PC-9 (cell line): ENCODE data around the gene ZNF846. TPM values are rescaled to one million over a fixed set of nuclear protein-coding genes. Genes with fewer than 3 reads are reported as not detected.

ENCODE experiments used
- BruUV-seq: library from RNA; stranded (reverse); fragments of 400-500 nt; replicated peaks from 2 replicates; lab custom pipeline; 2021; lab: Mats Ljungman, UMichigan
- CTCF ChIA-PET: fragments of 300-600 bp; sonication (Branson Sonifier 250); formaldehyde crosslinking; loops from one replicate; lab custom pipeline; 2022; ENCODE audit warnings: antibody characterized with exemption; lab: Charles Lee
- POLR2A ChIA-PET: fragments of 300-600 bp; sonication (Branson Sonifier 250); formaldehyde crosslinking; loops from one replicate; lab custom pipeline; 2022; ENCODE audit warnings: antibody characterized with exemption; ENCODE audit not compliant: unreplicated experiment; lab: Charles Lee
- DNase-seq, 2 experiments: peaks; one replicate each; pipeline versions ENCODE4 v3.0.0 to v3.0.0-alpha.2; 2015 to 2022; ENCODE audit warnings: mixed read lengths in 1 of 2
- H2AFZ ChIP-seq: fragments of 200-600 bp; sonication (generic); 2 replicates; pipeline ENCODE4 v1.8.1; 2017; ENCODE audit warnings: antibody characterized with exemption
- H3F3A ChIP-seq: fragments of 200-600 bp; sonication (generic); 2 replicates; pipeline ENCODE4 v1.8.1; 2017; ENCODE audit warnings: antibody characterized with exemption, mild to moderate bottlenecking, low read depth; ENCODE audit not compliant: insufficient read depth
- H3K27ac ChIP-seq: fragments of 200-600 bp; sonication (generic); 2 replicates; pipeline ENCODE4 v1.6.1; 2016; ENCODE audit warnings: mixed run types
- H3K27me3 ChIP-seq: fragments of 200-600 bp; sonication (generic); 2 replicates; pipeline ENCODE4 v1.6.1; 2016; ENCODE audit warnings: low read depth, mixed run types; ENCODE audit not compliant: insufficient read depth
- H3K36me3 ChIP-seq: fragments of 200-600 bp; sonication (generic); 2 replicates; pipeline ENCODE4 v1.6.1; 2016; ENCODE audit warnings: low read depth, mixed run types
- H3K4me1 ChIP-seq: fragments of 200-600 bp; sonication (generic); replicated peaks from 2 replicates; pipeline ENCODE4 v1.6.1; 2016; ENCODE audit warnings: mixed run types; ENCODE audit not compliant: insufficient read depth
- H3K4me2 ChIP-seq: fragments of 200-600 bp; sonication (generic); 2 replicates; pipeline ENCODE4 v1.6.1; 2017; ENCODE audit warnings: mixed run types
- H3K4me3 ChIP-seq: fragments of 200-600 bp; sonication (generic); 2 replicates; pipeline ENCODE4 v1.6.1; 2016; ENCODE audit warnings: mixed run types
- H3K79me2 ChIP-seq: fragments of 200-600 bp; sonication (generic); 2 replicates; pipeline ENCODE4 v1.6.1; 2017; ENCODE audit warnings: low read depth, mixed run types
- H3K9me2 ChIP-seq: fragments of 200-600 bp; sonication (generic); 2 replicates; pipeline ENCODE4 v1.8.1; 2017; ENCODE audit warnings: mild to moderate bottlenecking; ENCODE audit not compliant: insufficient read depth
- H3K9me3 ChIP-seq: fragments of 200-600 bp; sonication (generic); 2 replicates; pipeline ENCODE4 v1.8.1; 2016; ENCODE audit warnings: low read depth; ENCODE audit not compliant: insufficient read depth
- H4K20me1 ChIP-seq: fragments of 200-600 bp; sonication (generic); 2 replicates; pipeline ENCODE4 v1.8.1; 2017; ENCODE audit not compliant: insufficient read depth
- CTCF ChIP-seq: fragments of 200-600 bp; sonication (generic); conservative IDR thresholded peaks from 2 replicates; pipeline ENCODE4 v1.6.1; 2017; ENCODE audit warnings: mixed run types, antibody characterized with exemption, mild to moderate bottlenecking, moderate library complexity
- EZH2 ChIP-seq: fragments of 200-600 bp; sonication (generic); IDR thresholded peaks from 2 replicates; pipeline ENCODE4 v1.8.0; 2017; ENCODE audit warnings: antibody characterized with exemption, low read depth
- intact Hi-C: fragments of 100-400 bp; cut with micrococcal nuclease; formaldehyde crosslinking; loops from one replicate; pipeline ENCODE4 v1.10.0; 2022; ENCODE audit not compliant: unreplicated experiment
- total RNA-seq: library from RNA; stranded (reverse); gene quantifications from 2 replicates; pipeline ENCODE4 v1.2.3, GENCODE V29; 2021

The ZNF846 gene
- total RNA-seq, 1 experiment from 2014 or later = 8.3 TPM

DNA sequence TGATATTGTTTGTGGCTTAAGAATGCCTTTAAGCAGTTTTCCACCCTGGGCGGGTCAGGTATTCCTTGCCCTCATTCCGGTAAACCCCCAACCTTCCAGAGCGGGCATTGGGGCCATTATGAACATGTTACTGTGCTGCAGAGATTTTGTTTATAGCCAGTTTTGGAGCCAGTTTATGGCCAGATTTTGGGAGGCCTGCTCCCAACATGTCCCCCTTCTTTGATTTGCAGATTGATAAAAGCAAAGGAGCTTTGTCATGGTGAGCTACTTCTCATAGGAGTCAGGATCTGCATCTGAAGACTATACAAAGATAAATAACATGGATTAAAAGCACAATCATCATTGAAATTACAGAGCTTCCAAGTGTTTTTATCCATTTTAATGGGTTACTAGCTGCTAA, 56.7 kb downstream of the ZNF846 start:
- peaks cover 14% of the 10 kb centered on the region; the same call in 1 of the 2 replicates for H3K9me3 ChIP-seq
- intact Hi-C loops = no loop called here
- H4K20me1 ChIP-seq = no peaks in the 10 kb centered on the region
- POLR2A ChIA-PET = no interaction called here
- H3K27ac ChIP-seq = no peak overlapping the region
- no TSS peak for BruUV-seq
- no peaks in the 10 kb centered on the region for H3K4me1 ChIP-seq
- no peak overlapping the region for H3K4me2 ChIP-seq
- no peak for DNase-seq
- H3F3A ChIP-seq = no peaks in the 10 kb centered on the region
- TF ChIP-seq CTCF (no peak), EZH2 (no peak)
- H3K9me2 ChIP-seq = no peaks in the 10 kb centered on the region
- H3K36me3 ChIP-seq = no peaks in the 10 kb centered on the region
- H3K4me3 ChIP-seq = no peak overlapping the region
- H2AFZ ChIP-seq = no peak overlapping the region
- H3K27me3 ChIP-seq = peaks cover 23% of the 10 kb centered on the region; the same call in 1 of the 2 replicates
- CTCF ChIA-PET = no interaction called here
- H3K79me2 ChIP-seq = no peaks in the 10 kb centered on the region

DNA sequence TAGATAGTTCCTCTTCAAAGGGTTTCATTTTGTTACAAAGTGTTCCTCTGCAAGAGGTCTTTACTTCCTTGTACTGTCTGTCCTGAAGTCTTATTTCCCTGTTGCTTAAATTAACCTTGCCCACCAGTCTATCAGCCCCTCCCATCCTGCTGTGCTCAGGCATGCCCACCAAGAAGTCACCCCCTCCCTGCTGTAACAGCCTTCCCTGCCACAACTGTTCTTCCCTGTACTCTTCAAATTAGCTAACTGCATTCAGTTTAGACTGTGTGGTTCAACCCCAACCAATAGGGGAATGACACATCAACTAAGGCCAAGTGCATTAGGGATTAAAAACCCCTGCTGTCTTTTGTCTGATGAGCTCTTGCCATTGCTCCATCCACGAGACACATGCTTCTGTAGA, 59.2 kb downstream of the ZNF846 start:
- Histone ChIP-seq H3F3A (no peaks in the 10 kb centered on the region), H3K27me3 (peaks cover 15% of the 10 kb centered on the region; the same call in 1 of the 2 replicates), H3K36me3 (no peaks in the 10 kb centered on the region), H3K4me3 (no peak overlapping the region), H3K4me2 (no peak overlapping the region), H3K9me2 (no peaks in the 10 kb centered on the region), H3K27ac (no peak overlapping the region), H3K79me2 (no peaks in the 10 kb centered on the region), H3K4me1 (no peaks in the 10 kb centered on the region), H2AFZ (no peak overlapping the region), H3K9me3 (peaks cover 14% of the 10 kb centered on the region; the same call in 1 of the 2 replicates), H4K20me1 (no peaks in the 10 kb centered on the region)
- DNase-seq = no peak
- TF ChIP-seq CTCF (no peak), EZH2 (no peak)
- POLR2A ChIA-PET = no interaction called here
- BruUV-seq = no TSS peak
- intact Hi-C loops = no loop called here
- CTCF ChIA-PET = no interaction called here

GRCh38 chr19:9705836-9706235, 62.7 kb downstream of the ZNF846 start:
- no peak for DNase-seq
- Histone ChIP-seq H3F3A (no peaks in the 10 kb centered on the region), H3K9me2 (no peaks in the 10 kb centered on the region), H3K27me3 (peaks cover 7% of the 10 kb centered on the region; the same call in 1 of the 2 replicates), H3K4me2 (no peak overlapping the region), H4K20me1 (no peaks in the 10 kb centered on the region), H2AFZ (no peak overlapping the region), H3K9me3 (peaks cover 2% of the 10 kb centered on the region; the same call in 1 of the 2 replicates), H3K36me3 (no peaks in the 10 kb centered on the region), H3K4me1 (no peaks in the 10 kb centered on the region), H3K79me2 (no peaks in the 10 kb centered on the region), H3K27ac (no peak overlapping the region), H3K4me3 (no peak overlapping the region)
- intact Hi-C loops = no loop called here
- CTCF ChIA-PET = interaction anchor here (0.6 kb wide), 1 partner anchor 57 kb away, joined by 14 read pairs; no protein-coding TSS in a partner anchor
- POLR2A ChIA-PET = no interaction called here
- no TSS peak for BruUV-seq
- TF ChIP-seq CTCF (no peak), EZH2 (no peak)
